Measurements from ENCODE around the gene AIG1.

The AIG1 gene

DNA sequence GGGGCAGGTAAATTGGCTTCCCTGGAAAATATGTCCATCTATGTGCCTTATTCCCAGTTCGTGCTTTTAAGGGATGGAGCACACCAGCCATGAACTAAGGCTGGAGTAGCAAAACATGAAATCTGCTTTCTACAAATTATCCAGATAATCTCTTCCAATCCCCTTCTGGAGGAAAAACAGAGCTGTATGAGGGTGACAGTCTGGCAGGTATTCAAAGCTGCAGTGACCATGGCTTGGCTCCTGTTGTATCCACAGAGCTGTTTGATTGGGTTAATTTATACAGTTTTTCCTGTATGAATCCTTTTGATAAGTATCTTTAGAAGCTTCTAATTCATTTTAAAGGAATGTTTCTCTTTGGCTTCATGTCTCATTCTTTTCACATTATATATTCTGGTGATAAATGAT lies 144.4 kb downstream of the AIG1 start:
- Histone ChIP-seq H2AFZ (ENCODE audit: low read depth) (no peak overlapping the region), H3K27me3 (ENCODE audit: insufficient read depth, low read depth) (no peaks in the 10 kb centered on the region), H3K27ac (no peak overlapping the region), H4K20me1 (ENCODE audit: insufficient read depth) (no peaks in the 10 kb centered on the region), H3K4me1 (ENCODE audit: low read depth, poor library complexity, severe bottlenecking) (no peaks in the 10 kb centered on the region), H3K4me2 (no peak overlapping the region), H3K36me3 (ENCODE audit: insufficient read depth) (no peaks in the 10 kb centered on the region), H3K9ac (no peak overlapping the region), H3K4me3 (IDR thresholded peaks at IDR 0.05; ENCODE audit: insufficient read depth, low read depth, low read length) (no peak overlapping the region), H3K79me2 (ENCODE audit: insufficient read depth, low read depth) (no peaks in the 10 kb centered on the region)
- TF ChIP-seq CTCF (conservative IDR thresholded peaks at IDR 0.05; ENCODE audit: low read depth, low read length): no peak

DNA sequence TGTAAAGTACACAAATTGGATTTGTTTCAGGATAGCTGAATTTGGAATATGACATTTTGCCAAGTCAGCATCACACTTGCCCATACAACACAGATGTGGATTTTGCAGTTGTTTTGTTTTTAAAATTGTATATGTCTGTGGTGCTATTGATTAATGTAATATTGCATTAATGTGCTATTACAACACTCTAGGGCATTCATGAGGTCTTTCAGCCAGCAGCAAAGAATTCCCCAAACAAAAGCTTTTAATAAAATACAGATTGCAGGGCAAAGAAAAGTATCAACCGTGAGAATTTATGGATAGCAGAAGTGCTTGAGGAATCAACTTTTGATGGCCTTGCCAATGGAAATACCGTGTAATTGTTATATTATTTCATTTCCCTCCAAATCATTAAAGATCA lies 144.9 kb downstream of the AIG1 start:
- no peak for TF ChIP-seq CTCF (conservative IDR thresholded peaks at IDR 0.05; ENCODE audit: low read depth, low read length)
- Histone ChIP-seq H3K4me2 (no peak overlapping the region), H3K79me2 (ENCODE audit: insufficient read depth, low read depth) (no peaks in the 10 kb centered on the region), H3K27me3 (ENCODE audit: insufficient read depth, low read depth) (no peaks in the 10 kb centered on the region), H2AFZ (ENCODE audit: low read depth) (no peak overlapping the region), H3K4me3 (IDR thresholded peaks at IDR 0.05; ENCODE audit: insufficient read depth, low read depth, low read length) (no peak overlapping the region), H3K27ac (no peak overlapping the region), H4K20me1 (ENCODE audit: insufficient read depth) (no peaks in the 10 kb centered on the region), H3K4me1 (ENCODE audit: low read depth, poor library complexity, severe bottlenecking) (no peaks in the 10 kb centered on the region), H3K36me3 (ENCODE audit: insufficient read depth) (no peaks in the 10 kb centered on the region), H3K9ac (no peak overlapping the region)

GRCh38 chr6:143205991-143206390 lies 145.3 kb downstream of the AIG1 start:
- Histone ChIP-seq H3K9ac (no peak overlapping the region), H3K27ac (no peak overlapping the region), H3K27me3 (ENCODE audit: insufficient read depth, low read depth) (no peaks in the 10 kb centered on the region), H3K36me3 (ENCODE audit: insufficient read depth) (no peaks in the 10 kb centered on the region), H3K79me2 (ENCODE audit: insufficient read depth, low read depth) (no peaks in the 10 kb centered on the region), H2AFZ (ENCODE audit: low read depth) (no peak overlapping the region), H3K4me3 (IDR thresholded peaks at IDR 0.05; ENCODE audit: insufficient read depth, low read depth, low read length) (no peak overlapping the region), H4K20me1 (ENCODE audit: insufficient read depth) (no peaks in the 10 kb centered on the region), H3K4me1 (ENCODE audit: low read depth, poor library complexity, severe bottlenecking) (no peaks in the 10 kb centered on the region), H3K4me2 (no peak overlapping the region)
- no peak for TF ChIP-seq CTCF (conservative IDR thresholded peaks at IDR 0.05; ENCODE audit: low read depth, low read length)

DNA sequence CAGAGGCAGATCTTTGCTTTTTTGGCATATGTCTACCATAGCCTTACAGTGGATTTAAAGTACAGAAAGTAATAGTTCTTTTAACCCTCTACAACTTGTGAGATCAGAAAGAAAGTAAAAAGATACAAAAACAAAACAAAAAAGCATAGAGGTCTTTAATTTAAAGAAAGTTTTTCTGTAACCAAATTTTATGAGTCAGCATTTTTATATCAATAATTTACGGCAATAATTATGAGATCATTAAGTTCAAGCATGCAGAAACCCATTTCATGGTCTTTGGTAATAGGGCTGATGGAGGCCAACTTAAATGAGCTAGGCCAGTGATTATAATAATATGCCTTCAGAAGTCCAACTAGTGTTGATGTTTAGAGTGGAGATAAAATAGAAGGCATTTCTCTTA lies 145.9 kb downstream of the AIG1 start:
- Histone ChIP-seq H4K20me1 (ENCODE audit: insufficient read depth) (no peaks in the 10 kb centered on the region), H2AFZ (ENCODE audit: low read depth) (no peak overlapping the region), H3K9ac (no peak overlapping the region), H3K4me2 (no peak overlapping the region), H3K79me2 (ENCODE audit: insufficient read depth, low read depth) (no peaks in the 10 kb centered on the region), H3K4me3 (IDR thresholded peaks at IDR 0.05; ENCODE audit: insufficient read depth, low read depth, low read length) (no peak overlapping the region), H3K27ac (no peak overlapping the region), H3K27me3 (ENCODE audit: insufficient read depth, low read depth) (no peaks in the 10 kb centered on the region), H3K4me1 (ENCODE audit: low read depth, poor library complexity, severe bottlenecking) (no peaks in the 10 kb centered on the region), H3K36me3 (ENCODE audit: insufficient read depth) (no peaks in the 10 kb centered on the region)
- TF ChIP-seq CTCF (conservative IDR thresholded peaks at IDR 0.05; ENCODE audit: low read depth, low read length): no peak

DNA sequence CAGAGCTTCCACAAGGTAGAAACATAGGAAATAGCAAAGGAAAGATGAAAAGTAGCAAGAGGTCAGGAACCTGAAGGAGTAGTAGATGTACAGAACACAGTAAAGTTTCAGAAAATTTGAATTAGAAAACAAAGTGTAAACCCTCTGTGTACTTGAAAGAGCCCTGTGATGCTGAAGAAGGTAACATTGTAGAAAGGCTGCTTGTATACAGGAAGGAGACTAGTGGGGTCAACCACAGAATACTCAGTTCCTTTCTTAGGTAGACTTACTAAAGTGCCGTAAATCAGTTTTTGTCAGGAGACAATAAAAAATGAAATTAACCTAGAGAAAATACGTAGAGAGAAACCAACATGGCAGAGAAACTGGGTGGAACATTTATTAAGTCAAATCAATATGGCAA lies 149.7 kb downstream of the AIG1 start:
- Histone ChIP-seq H4K20me1 (ENCODE audit: insufficient read depth) (no peaks in the 10 kb centered on the region), H3K27me3 (ENCODE audit: insufficient read depth, low read depth) (no peaks in the 10 kb centered on the region), H3K9ac (no peak overlapping the region), H3K4me3 (IDR thresholded peaks at IDR 0.05; ENCODE audit: insufficient read depth, low read depth, low read length) (no peak overlapping the region), H3K79me2 (ENCODE audit: insufficient read depth, low read depth) (no peaks in the 10 kb centered on the region), H3K36me3 (ENCODE audit: insufficient read depth) (no peaks in the 10 kb centered on the region), H3K4me1 (ENCODE audit: low read depth, poor library complexity, severe bottlenecking) (no peaks in the 10 kb centered on the region), H3K4me2 (no peak overlapping the region), H3K27ac (no peak overlapping the region), H2AFZ (ENCODE audit: low read depth) (no peak overlapping the region)
- TF ChIP-seq CTCF (conservative IDR thresholded peaks at IDR 0.05; ENCODE audit: low read depth, low read length): no peak
